Activated T-helper 2 cell treated with anti-CD3 and anti-CD28 coated beads, Interferon-gamma antibody, Interleukin-2, Interleukin-4, amounts not matched to agents 10 μg/mL and 5 μg/mL and 100 μg/mL, durations not matched to agents 14 hours and 24 hours and 36 hours (primary cell): ENCODE measurements around the gene ZFR. TPM values are rescaled to one million over a fixed set of nuclear protein-coding genes. Genes with fewer than 3 reads are reported as not detected.
"Not testable (repeated sequence)": the region's sequence is repeated elsewhere in the genome, so short reads cannot be mapped to it uniquely, and the experiment has no call there.

Source experiments
- DNase-seq: peaks from one replicate; pipeline ENCODE4 v3.0.0; 2021; ENCODE audit warnings: low spot score
- H3K27ac Mint-ChIP-seq: one replicate; pipeline ENCODE4 v1.8.0; 2021; ENCODE audit warnings: mixed read lengths
- H3K27me3 Mint-ChIP-seq: one replicate; pipeline ENCODE4 v1.8.0; 2021; ENCODE audit warnings: low read depth, mixed read lengths
- H3K36me3 Mint-ChIP-seq: one replicate; pipeline ENCODE4 v1.8.0; 2021; ENCODE audit warnings: low read depth, mixed read lengths
- H3K4me1 Mint-ChIP-seq: one replicate; pipeline ENCODE4 v1.8.0; 2021; ENCODE audit warnings: low read depth, mixed read lengths
- H3K4me3 Mint-ChIP-seq: one replicate; pipeline ENCODE4 v1.8.0; 2021; ENCODE audit warnings: low read depth, mild to moderate bottlenecking, moderate library complexity, mixed read lengths
- H3K9me3 Mint-ChIP-seq: one replicate; pipeline ENCODE4 v1.8.0; 2021; ENCODE audit warnings: mixed read lengths
- intact Hi-C: fragments of 100-400 bp; cut with micrococcal nuclease; formaldehyde crosslinking; loops from one replicate; pipeline ENCODE4 v1.15.1; 2023
- total RNA-seq: library from RNA; stranded (reverse); gene quantifications from 2 replicates; pipeline ENCODE4 v1.2.3, GENCODE V29; 2022

Gene ZFR
- total RNA-seq, 1 donor from 2014 or later: 68.6 TPM

- Mint-ChIP-seq H3K4me3 (no peak overlapping the region), H3K27me3 (no peaks in the 10 kb centered on the region), H3K36me3 (peaks cover 3% of the 10 kb centered on the region), H3K4me1 (no peaks in the 10 kb centered on the region), H3K27ac (no peak overlapping the region), H3K9me3 (peaks cover 9% of the 10 kb centered on the region)
- intact Hi-C loops: no loop called here
- DNase-seq: no peak
Observed at GRCh38 chr5:32319392-32319791, 125.1 kb downstream of the ZFR start.

- H3K36me3 Mint-ChIP-seq: peaks cover 3% of the 10 kb centered on the region
- no peak for DNase-seq
- no peak overlapping the region for H3K4me3 Mint-ChIP-seq
- intact Hi-C loops: no loop called here
- peaks cover 7% of the 10 kb centered on the region for H3K9me3 Mint-ChIP-seq
- peaks cover under 1% of the 10 kb centered on the region for H3K4me1 Mint-ChIP-seq
- no peak overlapping the region for H3K27ac Mint-ChIP-seq
- H3K27me3 Mint-ChIP-seq: no peaks in the 10 kb centered on the region
Observed at GRCh38 chr5:32317041-32317440, 127.5 kb downstream of the ZFR start.

- intact Hi-C loops: no loop called here
- peak overlapping the region; percentile 10 for H3K4me3 Mint-ChIP-seq
- H3K27ac Mint-ChIP-seq: no peak overlapping the region
Observed at GRCh38 chr5:32315221-32316014, 129.1 kb downstream of the ZFR start.

GRCh38 chr5:32314658-32315057, 129.9 kb downstream of the ZFR start:
- Mint-ChIP-seq H3K27me3 (no peaks in the 10 kb centered on the region), H3K36me3 (peaks cover 15% of the 10 kb centered on the region), H3K9me3 (no peaks in the 10 kb centered on the region), H3K4me1 (peaks cover 15% of the 10 kb centered on the region), H3K27ac (no peak overlapping the region), H3K4me3 (peak overlapping the region; percentile 52)
- intact Hi-C loops: loop anchor here (5.0 kb wide), 1 partner anchor 102 kb away; no protein-coding TSS in a partner anchor
- no peak for DNase-seq

More at GRCh38 chr5:32315221-32316014, 129.1 kb downstream of the ZFR start:
- no peaks in the 10 kb centered on the region for H3K9me3 Mint-ChIP-seq
- H3K36me3 Mint-ChIP-seq: peaks cover 11% of the 10 kb centered on the region
- peaks cover 10% of the 10 kb centered on the region for H3K4me1 Mint-ChIP-seq
- no peak for DNase-seq
- no peaks in the 10 kb centered on the region for H3K27me3 Mint-ChIP-seq

GRCh38 chr5:32314152-32314488, 130.4 kb downstream of the ZFR start:
- H3K4me1 Mint-ChIP-seq: peaks cover 19% of the 10 kb centered on the region
- H3K27ac Mint-ChIP-seq: peak overlapping the region; percentile 35
- not testable (repeated sequence) for DNase-seq, H3K27me3 Mint-ChIP-seq, H3K9me3 Mint-ChIP-seq
- H3K4me3 Mint-ChIP-seq: peak overlapping the region; percentile 52
- intact Hi-C loops: loop anchor here (5.0 kb wide), 1 partner anchor 102 kb away; no protein-coding TSS in a partner anchor
- peaks cover 21% of the 10 kb centered on the region for H3K36me3 Mint-ChIP-seq

GRCh38 chr5:32312595-32313332, 131.8 kb downstream of the ZFR start, which contains the start of gene MTMR12:
MTMR12 (minus strand) TSS chr5:32312939; CDS start chr5:32312838, 101 bp downstream.
- H3K4me3 Mint-ChIP-seq: peak within 1 kb of the TSS; percentile 87
- no peaks in the 10 kb centered on the region for H3K27me3 Mint-ChIP-seq
- intact Hi-C loops: loop anchor here (1.0 to 5.0 kb wide), 6 partner anchors 32 to 274 kb away; partner anchors contain the start of gene GOLPH3
- peak; percentile 100 for DNase-seq
- H3K4me1 Mint-ChIP-seq: peaks cover 22% of the 10 kb centered on the region
- peak within 1 kb of the TSS; percentile 76 for H3K27ac Mint-ChIP-seq
- H3K9me3 Mint-ChIP-seq: no peaks in the 10 kb centered on the region
- H3K36me3 Mint-ChIP-seq: peaks cover 25% of the 10 kb centered on the region

GRCh38 chr5:32312197-32312594, 132.3 kb downstream of the ZFR start:
- peak overlapping the region; percentile 70 for H3K27ac Mint-ChIP-seq
- intact Hi-C loops: loop anchor here (1.0 to 5.0 kb wide), 3 partner anchors 100 to 275 kb away; partner anchors contain the start of gene GOLPH3
- no peaks in the 10 kb centered on the region for H3K9me3 Mint-ChIP-seq
- H3K4me3 Mint-ChIP-seq: peak overlapping the region; percentile 87
- peaks cover 22% of the 10 kb centered on the region for H3K4me1 Mint-ChIP-seq
- no peaks in the 10 kb centered on the region for H3K27me3 Mint-ChIP-seq
- peak; percentile 50 for DNase-seq
- peaks cover 28% of the 10 kb centered on the region for H3K36me3 Mint-ChIP-seq

GRCh38 chr5:32311404-32312196, 132.9 kb downstream of the ZFR start:
- Mint-ChIP-seq H3K27ac (peak overlapping the region; percentile 70), H3K36me3 (peaks cover 29% of the 10 kb centered on the region), H3K9me3 (no peaks in the 10 kb centered on the region), H3K4me1 (peaks cover 24% of the 10 kb centered on the region), H3K4me3 (peak overlapping the region; percentile 87), H3K27me3 (no peaks in the 10 kb centered on the region)
- intact Hi-C loops: loop anchor here (1.0 to 5.0 kb wide), 3 partner anchors 99 to 275 kb away; partner anchors contain the start of gene GOLPH3
- no peak for DNase-seq

GRCh38 chr5:32309761-32310160, 134.8 kb downstream of the ZFR start:
- H3K27ac Mint-ChIP-seq: no peak overlapping the region
- H3K4me1 Mint-ChIP-seq: peaks cover 29% of the 10 kb centered on the region
- intact Hi-C loops: loop anchor here (5.0 kb wide), 1 partner anchor 97 kb away; no protein-coding TSS in a partner anchor

GRCh38 chr5:32308946-32309345, 135.6 kb downstream of the ZFR start:
- Mint-ChIP-seq H3K36me3 (peaks cover 33% of the 10 kb centered on the region), H3K27ac (no peak overlapping the region), H3K9me3 (no peaks in the 10 kb centered on the region), H3K27me3 (no peaks in the 10 kb centered on the region), H3K4me1 (peaks cover 36% of the 10 kb centered on the region), H3K4me3 (no peak overlapping the region)
- intact Hi-C loops: no loop called here
- no peak for DNase-seq

More at GRCh38 chr5:32309761-32310160, 134.8 kb downstream of the ZFR start:
- Mint-ChIP-seq H3K9me3 (no peaks in the 10 kb centered on the region), H3K36me3 (peaks cover 30% of the 10 kb centered on the region), H3K27me3 (no peaks in the 10 kb centered on the region), H3K4me3 (no peak overlapping the region)
- DNase-seq: no peak

- H3K27me3 Mint-ChIP-seq: no peaks in the 10 kb centered on the region
- H3K9me3 Mint-ChIP-seq: no peaks in the 10 kb centered on the region
- intact Hi-C loops: no loop called here
- no peak for DNase-seq
- H3K4me3 Mint-ChIP-seq: no peak overlapping the region
- H3K27ac Mint-ChIP-seq: no peak overlapping the region
- H3K4me1 Mint-ChIP-seq: peaks cover 44% of the 10 kb centered on the region
- H3K36me3 Mint-ChIP-seq: peaks cover 33% of the 10 kb centered on the region
Observed at GRCh38 chr5:32307769-32308194, 136.8 kb downstream of the ZFR start.

GRCh38 chr5:32304622-32305021, 139.9 kb downstream of the ZFR start:
- Mint-ChIP-seq H3K4me1 (peaks cover 32% of the 10 kb centered on the region), H3K36me3 (peaks cover 21% of the 10 kb centered on the region), H3K27me3 (no peaks in the 10 kb centered on the region), H3K27ac (no peak overlapping the region), H3K4me3 (no peak overlapping the region), H3K9me3 (no peaks in the 10 kb centered on the region)
- no peak for DNase-seq
- intact Hi-C loops: no loop called here
